Skeletal muscle tissue (tissue), 4 donors: Measurements from ENCODE around the gene TLE3. TPM values are rescaled to one million over a fixed set of nuclear protein-coding genes. Genes with fewer than 3 reads are reported as not detected.

ENCODE experiments used
- H3K27ac ChIP-seq: one replicate; pipeline ENCODE4 v1.7.0; 2013; ENCODE audit warnings: mild to moderate bottlenecking, low read depth, low read length, inconsistent platforms
- H3K27me3 ChIP-seq, 3 donors: one replicate each; pipeline ENCODE4 v1.7.0; 2013; ENCODE audit warnings: low read length in 3 of 3; ENCODE audit not compliant: control insufficient read depth in 3 of 3, insufficient read depth in 3 of 3
- H3K36me3 ChIP-seq, 3 donors: one replicate each; pipeline ENCODE4 v1.7.0; 2013; ENCODE audit warnings: low read length in 3 of 3; ENCODE audit not compliant: control insufficient read depth in 3 of 3, insufficient read depth in 3 of 3
- H3K4me1 ChIP-seq, 3 donors: one replicate each; pipeline ENCODE4 v1.7.0; 2013; ENCODE audit warnings: low read length in 3 of 3, mild to moderate bottlenecking in 3 of 3; ENCODE audit not compliant: control insufficient read depth in 3 of 3, insufficient read depth in 3 of 3
- H3K4me3 ChIP-seq, 3 donors: one replicate each; pipeline ENCODE4 v1.7.0; 2013; ENCODE audit warnings: low read length in 3 of 3
- H3K9ac ChIP-seq, 3 donors: one replicate each; pipeline ENCODE4 v1.7.0; 2013; ENCODE audit warnings: low read length in 3 of 3, mild to moderate bottlenecking in 3 of 3, moderate library complexity in 2 of 3, low read depth in 1 of 3
- H3K9me3 ChIP-seq, 3 donors: one replicate each; pipeline ENCODE4 v1.7.0; 2013; ENCODE audit warnings: low read length in 3 of 3; ENCODE audit not compliant: control insufficient read depth in 3 of 3
- total RNA-seq: library from RNA; depleted of rRNA; stranded (reverse); fragments of >200 nt; gene quantifications from one replicate; pipeline ENCODE4 v1.2.3, GENCODE V29; 2014
- donor health status: Osteomylitis.

TLE3 gene
- total RNA-seq, 1 donor from 2014 or later, result 13.6 TPM

DNA sequence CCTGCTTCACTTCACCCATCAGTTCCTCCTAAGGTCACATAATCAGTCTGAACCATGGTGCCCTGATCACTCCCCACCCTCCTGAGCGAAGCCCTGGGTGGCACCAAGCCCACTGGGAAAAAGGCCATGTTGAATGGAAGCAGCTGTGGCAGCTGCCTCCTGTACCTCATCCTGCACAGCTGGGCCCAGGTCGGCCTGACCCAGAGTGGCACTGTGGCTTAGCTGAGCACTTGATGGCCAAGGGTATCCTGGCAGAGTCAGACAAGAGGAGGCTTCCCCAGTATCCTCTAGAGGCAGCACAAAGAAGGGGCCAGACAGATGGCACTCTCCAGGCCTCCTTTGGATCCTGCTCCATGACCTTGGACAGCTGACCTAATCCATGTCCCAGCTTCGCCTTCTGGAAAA, 68.4 kb downstream of the TLE3 start:
- Histone ChIP-seq H3K27me3 (peaks cover 3 to 22% (median 20%) of the 10 kb centered on the region in 3 donors), H3K4me1 (peaks cover 13 to 21% (median 18%) of the 10 kb centered on the region in 3 donors), H3K9ac (no peak overlapping the region), H3K9me3 (no peaks in the 10 kb centered on the region), H3K27ac (no peak overlapping the region), H3K4me3 (no peak overlapping the region), H3K36me3 (no peaks in the 10 kb centered on the region)

DNA sequence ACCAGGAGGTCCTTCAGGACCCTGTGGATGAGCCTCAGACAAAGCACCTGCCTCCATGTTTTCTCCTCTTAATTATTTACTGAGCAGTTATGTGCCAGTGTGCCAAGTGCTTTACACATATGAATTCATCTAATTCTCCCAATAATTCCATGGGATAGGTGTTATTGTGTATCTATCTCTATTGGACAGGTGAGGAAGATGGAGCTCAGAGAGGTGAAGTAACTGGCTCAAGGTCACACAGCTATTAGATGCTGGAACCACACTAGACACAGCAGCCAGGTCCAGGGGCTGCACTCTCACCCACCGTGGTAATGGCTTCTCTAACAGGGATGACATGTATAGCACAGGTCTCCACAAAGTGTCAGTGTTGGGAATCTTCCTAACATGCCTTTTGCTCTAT, 70.2 kb downstream of the TLE3 start:
- Histone ChIP-seq H3K36me3 (no peaks in the 10 kb centered on the region), H3K4me1 (peaks cover 26 to 35% (median 30%) of the 10 kb centered on the region in 3 donors), H3K9me3 (no peaks in the 10 kb centered on the region), H3K4me3 (no peak overlapping the region), H3K9ac (no peak overlapping the region), H3K27ac (no peak overlapping the region), H3K27me3 (peaks cover 0 to 10% (median 2%) of the 10 kb centered on the region in 3 donors)

DNA sequence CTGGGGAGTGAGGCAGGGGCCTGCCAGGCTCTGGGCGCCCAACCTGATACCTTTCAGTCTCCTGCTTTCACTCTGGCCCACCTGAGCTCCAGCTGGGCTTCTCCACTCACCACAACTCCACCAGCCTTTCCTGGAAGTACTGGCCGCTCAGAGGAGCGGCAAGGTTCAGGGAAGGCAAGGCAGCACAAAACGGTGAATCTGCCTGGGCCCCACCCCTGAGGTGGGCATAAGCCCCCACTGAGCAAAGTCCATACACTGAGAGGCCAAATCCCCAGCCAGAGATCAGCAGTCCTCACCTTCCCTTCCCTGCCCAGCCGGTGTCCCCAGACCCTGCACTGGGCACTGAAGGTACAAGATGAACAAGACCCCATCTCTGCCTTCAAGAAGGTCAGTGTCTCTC, 70.7 kb downstream of the TLE3 start:
- no peak overlapping the region for H3K27ac ChIP-seq
- H3K4me1 ChIP-seq, result peaks cover 26 to 35% (median 30%) of the 10 kb centered on the region in 3 donors
- H3K9ac ChIP-seq, result no peak overlapping the region
- H3K27me3 ChIP-seq, result peaks cover 0 to 8% (median 0%) of the 10 kb centered on the region in 3 donors
- H3K36me3 ChIP-seq, result no peaks in the 10 kb centered on the region
- no peaks in the 10 kb centered on the region for H3K9me3 ChIP-seq
- H3K4me3 ChIP-seq, result no peak overlapping the region

DNA sequence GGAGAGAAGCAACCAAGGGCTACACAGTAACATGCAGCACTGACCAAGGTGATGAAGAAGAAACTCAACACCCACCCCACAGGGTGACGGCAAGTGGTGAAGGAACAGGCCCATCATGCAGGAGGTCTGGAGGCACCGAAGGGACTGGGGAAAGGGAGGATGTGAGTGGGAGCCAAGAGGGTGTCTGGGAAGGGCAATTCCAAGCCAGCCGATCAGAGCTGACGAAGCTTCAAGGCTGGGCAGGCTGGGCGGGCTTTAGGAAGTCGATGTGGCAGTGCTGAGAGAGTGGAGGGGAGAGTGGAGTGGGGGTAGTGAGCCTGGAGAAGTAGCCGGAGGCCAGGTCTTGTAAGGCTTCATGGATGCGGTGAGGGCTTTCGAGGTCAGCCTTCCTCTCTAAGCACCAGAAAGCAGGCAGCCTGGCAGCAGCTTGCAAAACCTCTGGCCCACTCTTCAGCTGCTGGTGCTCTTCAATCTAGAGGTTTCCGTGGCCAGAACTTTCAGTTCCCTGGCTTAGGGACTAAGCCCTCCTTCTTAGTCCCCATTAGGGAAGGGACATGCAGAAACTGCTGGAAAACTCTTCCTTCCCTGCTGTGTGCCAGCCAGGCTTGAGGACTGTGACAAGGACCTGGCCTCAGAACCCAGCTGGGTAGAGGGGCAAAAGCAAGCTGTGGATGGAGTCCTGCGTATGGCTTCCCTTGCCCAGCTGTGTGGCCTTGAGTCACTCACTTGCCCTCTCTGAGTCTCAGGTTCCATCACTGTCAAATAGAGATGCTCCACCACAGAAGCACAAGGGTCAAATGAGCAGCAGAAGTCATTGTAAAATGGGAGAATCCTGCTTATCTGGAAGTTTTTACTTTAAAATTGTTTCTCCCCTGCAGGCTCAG, 72.1 kb downstream of the TLE3 start:
- no peaks in the 10 kb centered on the region for H3K9me3 ChIP-seq
- no peaks in the 10 kb centered on the region for H3K27me3 ChIP-seq
- no peak overlapping the region for H3K27ac ChIP-seq
- H3K4me3 ChIP-seq, result no peak overlapping the region
- no peak overlapping the region for H3K9ac ChIP-seq
- no peaks in the 10 kb centered on the region for H3K36me3 ChIP-seq
- H3K4me1 ChIP-seq, result peaks cover 26 to 35% (median 30%) of the 10 kb centered on the region in 3 donors

DNA sequence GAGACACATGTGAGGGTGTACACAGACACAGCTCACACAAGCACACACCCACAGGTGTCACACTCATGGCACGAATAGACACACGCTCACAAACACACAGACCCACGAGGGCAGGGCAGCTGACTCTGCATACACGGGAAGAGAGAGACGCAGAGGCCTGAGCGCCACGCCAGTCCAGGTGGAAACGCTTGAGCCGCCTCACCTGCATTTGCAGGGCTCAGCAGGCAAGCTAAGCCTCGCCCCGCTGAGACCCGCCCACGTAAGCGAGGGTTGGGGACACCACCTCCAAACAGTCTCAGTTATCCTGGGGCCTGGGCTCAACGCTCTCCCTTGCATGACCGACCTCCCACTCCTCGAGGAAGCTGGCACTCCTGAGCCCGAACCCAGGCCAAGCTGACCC, 73.2 kb downstream of the TLE3 start:
- peak overlapping the region in 1 of 3 donors; percentile 58 for H3K4me3 ChIP-seq
- H3K9ac ChIP-seq, result no peak overlapping the region
- H3K36me3 ChIP-seq, result no peaks in the 10 kb centered on the region
- no peaks in the 10 kb centered on the region for H3K27me3 ChIP-seq
- H3K27ac ChIP-seq, result no peak overlapping the region
- H3K9me3 ChIP-seq, result no peaks in the 10 kb centered on the region
- H3K4me1 ChIP-seq, result peaks cover 26 to 35% (median 30%) of the 10 kb centered on the region in 3 donors

GRCh38 chr15:70023769-70024491, 73.8 kb downstream of the TLE3 start:
- H3K27me3 ChIP-seq, result no peaks in the 10 kb centered on the region
- no peaks in the 10 kb centered on the region for H3K9me3 ChIP-seq
- no peaks in the 10 kb centered on the region for H3K36me3 ChIP-seq
- peak overlapping the region; percentile 57 for H3K27ac ChIP-seq
- peak overlapping the region in 2 of 3 donors; percentile 63 to 69 for H3K9ac ChIP-seq
- peak overlapping the region; percentile 38 to 58 (median 46) for H3K4me3 ChIP-seq
- H3K4me1 ChIP-seq, result peaks cover 26 to 35% (median 30%) of the 10 kb centered on the region in 3 donors

DNA sequence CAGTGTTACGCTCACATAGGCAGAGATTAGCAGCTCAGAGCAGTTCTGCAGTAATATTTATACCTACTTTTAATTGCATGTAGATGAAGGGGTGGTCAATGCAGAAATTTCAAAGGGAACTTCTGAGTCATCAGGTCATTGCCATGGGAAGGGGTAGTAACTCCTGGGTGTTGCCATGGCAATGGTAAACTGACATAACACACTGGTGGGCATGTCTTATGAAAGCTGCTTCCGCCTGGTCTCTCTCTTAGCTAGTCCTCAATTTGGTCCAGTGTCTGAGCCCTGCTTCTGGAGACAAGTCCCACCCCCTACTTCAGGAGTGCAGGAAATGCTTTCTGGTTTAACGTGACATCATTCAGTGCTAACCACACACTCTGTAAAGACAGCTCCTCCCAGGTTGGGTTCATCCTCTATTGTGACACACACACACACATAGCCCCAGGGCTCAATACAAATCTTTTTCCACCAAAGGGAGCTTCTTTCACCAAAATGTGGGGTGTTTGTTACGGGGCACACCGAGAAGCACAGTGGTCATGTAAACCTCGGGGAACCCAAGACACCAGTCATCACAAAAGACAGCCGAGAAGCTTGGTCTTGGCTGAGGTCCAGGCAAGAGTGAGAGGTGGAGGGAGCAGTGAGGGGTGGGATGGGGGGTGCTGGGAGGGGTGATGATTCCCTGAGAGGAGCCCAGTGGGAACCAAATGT, 74.5 kb downstream of the TLE3 start:
- Histone ChIP-seq H3K9me3 (no peaks in the 10 kb centered on the region), H3K27me3 (no peaks in the 10 kb centered on the region), H3K36me3 (no peaks in the 10 kb centered on the region), H3K9ac (peak overlapping the region in 2 of 3 donors; percentile 63 to 69), H3K4me3 (peak overlapping the region in 2 of 3 donors; percentile 46 to 58), H3K4me1 (peaks cover 26 to 35% (median 30%) of the 10 kb centered on the region in 3 donors), H3K27ac (peak overlapping the region; percentile 57)

DNA sequence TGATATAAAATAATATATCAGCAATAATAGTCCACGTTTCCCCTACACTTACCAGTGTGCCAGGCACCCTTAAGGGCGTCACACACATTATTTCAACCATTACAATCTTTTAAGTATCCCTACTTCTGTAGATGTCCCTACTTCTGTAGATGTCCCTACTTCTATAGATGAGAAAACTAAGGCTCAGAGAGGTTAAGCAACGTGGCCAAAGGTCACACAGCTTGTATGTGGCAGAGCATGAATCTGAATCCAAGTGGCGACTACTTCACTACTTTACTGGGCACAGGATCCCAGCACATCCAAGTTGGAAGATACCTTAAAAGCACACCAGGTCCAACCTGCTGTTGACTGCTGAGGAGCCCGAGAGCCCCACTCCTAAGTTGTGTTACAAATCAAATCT, 77.5 kb downstream of the TLE3 start:
- H3K9me3 ChIP-seq, result no peaks in the 10 kb centered on the region
- H3K9ac ChIP-seq, result no peak overlapping the region
- no peaks in the 10 kb centered on the region for H3K27me3 ChIP-seq
- H3K36me3 ChIP-seq, result no peaks in the 10 kb centered on the region
- no peak overlapping the region for H3K4me3 ChIP-seq
- H3K27ac ChIP-seq, result no peak overlapping the region
- peaks cover 18 to 26% (median 22%) of the 10 kb centered on the region in 3 donors for H3K4me1 ChIP-seq

DNA sequence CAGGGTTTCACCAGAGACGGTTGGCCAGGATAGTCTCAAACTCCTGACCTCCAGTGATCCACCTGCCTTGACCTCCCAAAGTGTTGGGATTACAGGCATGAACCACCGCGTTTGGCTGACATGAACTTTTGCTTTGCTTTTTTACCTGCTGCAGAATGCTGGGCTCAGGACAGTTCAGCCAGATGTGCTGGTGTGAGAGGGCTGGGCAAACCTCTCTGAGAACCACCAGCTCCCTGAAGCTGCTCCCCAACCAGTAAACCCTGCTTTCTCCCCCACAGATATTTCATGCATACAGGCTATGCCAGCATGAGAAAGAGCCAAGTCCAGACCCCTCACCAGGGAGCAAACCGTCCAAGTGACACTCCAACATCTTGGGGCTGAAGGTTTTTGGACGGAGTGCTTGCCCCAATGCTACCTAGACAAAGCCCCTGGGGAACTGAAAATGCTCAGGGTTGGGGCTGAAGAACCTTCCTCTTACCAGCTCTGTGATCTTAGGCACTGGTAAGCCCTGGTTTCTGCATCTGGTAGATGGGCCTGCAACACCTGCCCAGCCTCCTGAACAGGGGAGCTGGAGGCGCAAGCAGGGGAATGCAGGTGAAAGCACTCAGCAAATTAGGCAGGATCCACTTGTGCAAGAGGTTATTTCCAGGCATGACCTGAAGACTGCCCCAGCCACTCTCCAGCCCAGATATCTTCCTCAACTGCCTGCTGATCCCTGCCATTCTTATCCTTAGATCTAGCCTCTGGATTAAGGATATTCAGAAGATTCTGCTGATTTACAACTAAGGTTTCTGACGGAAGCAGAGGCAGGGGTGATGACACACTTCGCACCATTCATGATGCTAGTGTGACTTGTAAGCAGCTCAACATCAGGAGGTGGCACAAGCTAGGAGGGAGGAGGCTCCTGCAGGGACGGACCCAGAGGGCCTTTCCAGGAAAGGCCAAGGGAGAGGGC, 78.8 kb downstream of the TLE3 start:
- Histone ChIP-seq H3K27ac (no peak overlapping the region), H3K27me3 (peaks cover 0 to 6% (median 3%) of the 10 kb centered on the region in 3 donors), H3K4me1 (peaks cover 9 to 13% (median 10%) of the 10 kb centered on the region in 3 donors), H3K9me3 (no peaks in the 10 kb centered on the region), H3K4me3 (no peak overlapping the region), H3K36me3 (no peaks in the 10 kb centered on the region), H3K9ac (no peak overlapping the region)
